UCSD-AML1 (cell line): ENCODE data around the gene COL20A1.

Source experiments
- DNase-seq: peaks from one replicate; lab custom pipeline; 2025; ENCODE audit not compliant: unreplicated experiment; lab: John Stamatoyannopoulos, UW

The COL20A1 gene

DNA sequence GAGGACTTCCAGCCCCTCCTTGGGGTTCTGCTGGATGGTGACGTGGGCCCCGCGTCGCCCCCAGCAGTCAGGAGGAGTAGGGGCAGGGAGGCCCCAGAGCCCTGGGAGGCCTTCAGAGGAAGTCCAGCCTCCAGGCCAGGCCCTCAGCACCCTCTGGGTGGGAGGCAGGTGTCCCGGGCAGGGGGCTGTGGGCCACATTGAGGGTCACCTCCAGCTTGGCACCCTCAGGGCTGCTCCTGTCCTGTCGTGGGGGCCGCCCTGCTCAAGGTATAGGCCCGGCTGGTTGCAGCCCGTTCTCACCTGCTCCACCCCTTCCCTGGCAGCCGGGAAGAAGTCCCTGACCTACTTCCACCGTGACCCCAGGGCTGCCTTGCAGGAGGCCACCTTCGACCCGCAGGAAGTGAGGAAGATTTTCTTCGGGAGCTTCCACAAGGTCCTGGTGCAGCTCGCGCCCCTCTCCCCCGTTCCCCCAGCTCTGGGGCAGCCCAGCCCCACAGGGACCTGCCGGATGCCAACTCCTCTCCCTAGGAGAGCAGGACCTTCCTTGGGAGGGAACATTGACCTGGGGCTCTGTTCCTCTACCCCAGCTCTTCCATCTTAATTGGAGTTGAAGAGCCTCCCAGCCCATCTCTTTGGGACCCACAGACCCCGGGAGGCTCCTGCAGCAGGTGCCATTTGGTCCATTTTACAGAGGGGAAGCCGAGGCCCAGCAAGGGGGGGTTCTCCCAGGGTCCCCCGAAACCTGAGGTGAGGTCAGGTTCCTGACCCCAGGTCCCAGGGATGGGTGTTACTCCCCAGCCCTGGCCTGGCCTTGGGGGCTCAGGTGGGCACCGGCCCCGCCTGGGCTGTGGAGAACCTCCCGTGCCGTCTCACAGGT lies 26.4 kb downstream of the COL20A1 start:
- no peak for DNase-seq

DNA sequence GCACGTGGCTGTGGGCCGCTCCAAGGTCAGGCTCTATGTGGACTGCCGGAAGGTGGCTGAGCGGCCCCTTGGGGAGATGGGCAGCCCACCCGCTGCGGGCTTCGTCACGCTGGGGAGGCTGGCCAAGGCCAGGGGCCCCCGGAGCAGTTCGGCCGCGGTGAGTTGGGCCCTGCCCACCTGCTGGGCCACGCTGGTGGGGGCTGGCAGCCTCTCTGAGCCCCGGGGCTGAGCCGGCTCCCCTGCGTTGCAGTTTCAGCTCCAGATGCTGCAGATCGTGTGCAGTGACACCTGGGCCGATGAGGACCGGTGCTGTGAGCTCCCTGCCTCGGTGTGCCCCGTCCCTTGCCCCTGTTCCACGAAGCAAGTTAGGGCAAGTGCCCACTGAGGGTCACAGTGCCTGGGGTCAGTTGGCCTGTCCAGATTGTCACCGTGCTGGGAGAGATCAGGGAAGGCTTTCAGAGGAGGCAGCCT lies 27.1 kb downstream of the COL20A1 start:
- no peak for DNase-seq

DNA sequence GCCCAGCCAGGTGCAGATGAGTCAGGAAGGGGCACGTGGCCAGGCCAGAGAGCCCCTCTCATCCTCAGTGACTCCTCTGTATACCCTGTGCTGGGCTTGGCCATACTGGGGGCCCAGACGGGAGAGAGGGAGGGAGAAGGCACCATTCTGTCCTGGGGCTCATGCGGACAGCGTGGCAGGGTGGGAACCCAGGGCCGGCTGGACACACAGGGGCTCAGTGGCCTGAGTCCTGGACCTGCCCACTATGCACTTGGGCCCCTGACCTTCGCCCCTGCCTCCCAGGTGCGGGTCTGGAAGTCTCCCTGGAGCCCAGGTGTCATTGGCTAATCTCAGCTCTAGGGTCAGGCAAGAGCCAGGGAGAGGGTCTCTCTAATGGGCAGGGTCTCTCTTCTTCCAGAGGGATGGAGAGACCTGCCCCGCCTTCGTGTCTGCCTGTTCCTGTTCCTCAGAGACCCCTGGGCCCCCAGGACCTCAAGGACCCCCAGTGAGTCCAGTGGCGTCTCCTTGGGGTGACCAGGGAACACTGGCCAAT lies 27.7 kb downstream of the COL20A1 start:
- DNase-seq, result no peak

DNA sequence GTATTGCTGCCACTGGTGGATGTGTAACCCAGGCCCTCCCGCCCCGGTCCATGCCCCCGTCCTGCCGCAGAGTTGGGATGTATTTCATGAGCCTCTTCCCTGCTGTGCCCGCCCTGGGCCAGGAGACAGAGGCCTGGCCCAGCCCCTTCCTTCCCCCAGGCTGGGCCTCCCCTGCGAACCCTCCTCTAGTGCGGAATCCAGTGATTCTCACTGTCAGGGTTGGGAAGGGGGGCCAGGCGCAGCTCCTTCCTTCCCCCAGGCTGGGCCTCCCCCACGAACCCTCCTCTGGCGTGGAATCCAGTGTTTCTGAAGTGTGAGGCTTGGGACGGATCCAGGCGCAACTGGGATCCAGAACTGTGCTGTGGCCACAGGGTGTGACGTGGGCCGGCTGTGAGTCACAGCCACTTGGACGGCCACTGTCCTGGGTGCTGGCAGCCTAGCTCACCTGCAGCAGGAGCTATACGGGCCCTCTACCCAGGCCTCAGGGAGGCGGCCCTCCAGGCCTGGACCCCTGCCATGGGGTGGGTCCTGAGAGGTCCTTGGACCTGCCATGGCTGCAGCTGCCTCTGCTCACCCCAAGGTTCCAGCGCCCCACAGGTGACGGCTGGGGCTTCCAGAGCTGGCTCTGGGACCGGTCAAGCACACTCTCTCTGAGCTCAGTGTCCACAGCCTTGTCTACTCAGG lies 28.3 kb downstream of the COL20A1 start:
- no peak for DNase-seq

DNA sequence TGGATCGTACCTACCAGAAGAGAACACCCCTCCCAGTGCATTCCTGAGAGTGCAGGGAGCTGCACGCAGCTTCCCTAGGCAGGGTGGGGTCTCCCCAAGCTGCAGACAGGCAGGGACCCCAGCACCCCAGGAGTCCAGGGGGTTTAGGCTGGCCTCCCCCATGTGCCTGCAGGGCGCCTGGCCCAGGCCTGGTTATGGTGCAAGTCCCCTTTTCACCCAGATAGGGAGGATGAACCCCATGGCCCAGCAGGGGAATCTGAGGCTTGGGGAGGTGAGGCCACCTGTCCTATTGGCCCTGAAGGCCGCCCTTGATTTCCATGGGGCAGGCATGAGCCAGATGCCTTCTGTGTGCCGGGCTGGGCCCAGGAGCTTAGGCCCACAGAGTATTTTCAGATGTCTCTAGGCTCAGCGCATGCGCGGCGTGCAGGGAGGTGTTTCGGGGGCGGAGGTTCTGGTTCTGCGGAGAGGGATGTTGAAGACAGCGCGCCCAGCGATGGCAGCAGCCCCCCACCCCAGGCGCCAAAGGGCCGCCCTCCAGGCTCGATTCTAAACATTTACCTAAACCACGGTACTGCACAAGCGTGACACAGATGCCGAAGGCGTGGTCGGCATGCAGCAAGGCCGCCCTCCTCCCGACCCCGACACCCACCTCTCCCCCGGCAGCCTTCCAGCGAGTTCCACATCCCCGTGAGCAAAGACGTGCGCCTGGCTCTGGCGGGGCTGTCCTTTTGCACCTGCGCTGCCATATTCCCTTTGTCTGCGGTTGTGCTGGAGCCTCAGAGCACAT lies 29.4 kb downstream of the COL20A1 start:
- DNase-seq, result no peak

DNA sequence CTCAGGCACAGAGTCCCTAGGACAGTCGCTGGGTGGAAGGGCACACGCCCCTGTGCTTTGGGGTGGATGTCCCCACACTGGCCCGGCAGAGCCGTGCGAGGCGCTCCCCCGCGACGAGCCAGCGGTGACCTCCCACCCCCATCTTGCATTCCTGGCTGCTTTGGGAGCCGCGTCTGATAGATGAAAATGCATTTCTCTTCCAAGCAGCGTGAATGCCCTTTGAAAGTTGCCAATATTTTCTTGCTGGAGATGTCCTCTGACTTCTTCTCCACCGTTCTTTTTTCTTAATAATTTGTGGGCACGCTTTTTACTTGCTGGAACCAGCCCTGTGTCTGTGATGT lies 29.9 kb downstream of the COL20A1 start:
- no peak for DNase-seq

DNA sequence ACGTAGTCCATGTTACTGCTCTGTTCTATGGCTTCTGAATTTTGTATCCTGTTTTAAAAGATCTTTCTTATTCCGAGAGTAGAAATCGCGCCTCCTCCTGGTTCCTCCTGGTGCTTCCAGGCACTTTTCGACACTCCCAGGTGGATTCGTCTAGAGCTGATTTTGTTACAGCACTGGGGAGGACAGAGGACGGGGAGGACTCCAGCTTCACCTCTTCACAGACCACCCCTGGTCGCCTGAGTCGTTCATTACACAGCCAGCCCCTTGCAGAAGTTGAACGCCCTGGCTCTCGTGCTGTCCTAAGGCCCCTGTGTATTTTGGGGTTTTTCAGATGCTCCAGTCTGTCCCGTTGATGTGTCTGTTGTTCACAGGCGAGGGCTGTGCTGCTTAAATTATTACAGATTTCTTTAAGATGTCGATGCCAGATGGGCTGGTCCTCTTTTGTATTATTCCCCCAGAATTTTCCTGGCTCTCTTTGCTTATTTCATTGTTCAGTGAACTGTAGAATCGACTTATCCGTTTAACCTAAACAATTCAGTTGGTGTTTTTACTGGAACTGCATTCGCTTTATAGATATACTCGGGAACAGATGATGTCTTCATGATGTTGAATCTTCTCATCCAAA lies 30.5 kb downstream of the COL20A1 start:
- no peak for DNase-seq

DNA sequence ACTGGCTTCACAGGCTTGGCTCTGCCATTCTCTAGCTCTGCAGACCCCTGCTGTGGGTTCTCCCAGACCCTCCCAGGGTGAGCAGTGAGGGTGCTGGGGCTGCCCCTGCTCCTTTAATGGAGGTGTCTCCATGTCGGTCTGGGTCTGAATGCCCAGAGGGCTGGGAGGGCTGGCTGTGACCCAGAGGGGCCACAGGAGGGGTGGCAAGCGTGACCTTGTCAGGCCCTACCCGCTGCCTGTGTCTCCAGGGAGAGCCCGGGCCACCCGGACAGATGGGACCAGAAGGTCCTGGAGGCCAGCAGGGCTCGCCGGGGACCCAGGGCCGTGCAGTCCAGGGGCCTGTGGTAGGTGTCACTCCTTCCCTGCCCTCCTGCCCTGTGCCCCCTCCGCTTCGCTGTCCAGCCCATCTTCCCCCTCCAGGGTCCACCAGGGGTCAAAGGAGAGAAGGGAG lies 32.1 kb downstream of the COL20A1 start:
- DNase-seq, result no peak

DNA sequence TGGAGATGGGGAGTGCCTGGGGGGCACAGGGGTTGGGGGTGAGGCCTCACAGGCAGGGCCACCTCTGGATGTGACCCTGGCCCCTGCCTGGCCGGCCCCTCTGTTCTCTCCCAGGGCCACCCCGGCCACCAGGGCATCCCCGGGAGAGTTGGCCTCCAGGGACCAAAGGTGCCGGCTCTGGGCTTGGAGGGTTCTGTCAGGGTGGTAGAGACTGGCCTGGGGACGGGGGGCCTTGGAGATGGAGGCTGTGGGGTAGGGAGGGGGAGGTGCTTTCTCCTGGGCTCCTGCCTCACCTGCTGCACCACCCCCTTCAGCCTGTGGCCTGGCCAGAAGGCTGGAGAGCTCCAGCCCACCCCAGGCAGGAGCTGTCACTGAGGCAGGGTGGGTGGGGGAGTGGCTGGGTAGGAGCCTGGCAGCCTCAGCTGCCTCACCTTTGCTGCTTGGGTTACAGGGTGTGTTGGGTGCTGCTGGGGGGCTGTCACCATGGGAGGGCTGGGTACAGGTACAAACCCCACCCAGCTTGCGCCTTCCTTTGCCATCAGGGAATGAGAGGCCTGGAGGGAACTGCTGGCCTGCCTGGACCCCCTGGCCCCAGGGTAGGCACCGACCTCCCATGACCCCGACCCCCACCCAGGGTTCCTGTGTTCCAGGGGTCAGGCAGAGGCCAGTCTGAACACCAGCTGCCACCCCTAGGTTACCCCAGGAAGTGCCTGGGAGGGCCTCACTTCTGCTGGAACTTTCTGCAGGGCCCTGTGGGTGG lies 32.7 kb downstream of the COL20A1 start:
- DNase-seq, result no peak

DNA sequence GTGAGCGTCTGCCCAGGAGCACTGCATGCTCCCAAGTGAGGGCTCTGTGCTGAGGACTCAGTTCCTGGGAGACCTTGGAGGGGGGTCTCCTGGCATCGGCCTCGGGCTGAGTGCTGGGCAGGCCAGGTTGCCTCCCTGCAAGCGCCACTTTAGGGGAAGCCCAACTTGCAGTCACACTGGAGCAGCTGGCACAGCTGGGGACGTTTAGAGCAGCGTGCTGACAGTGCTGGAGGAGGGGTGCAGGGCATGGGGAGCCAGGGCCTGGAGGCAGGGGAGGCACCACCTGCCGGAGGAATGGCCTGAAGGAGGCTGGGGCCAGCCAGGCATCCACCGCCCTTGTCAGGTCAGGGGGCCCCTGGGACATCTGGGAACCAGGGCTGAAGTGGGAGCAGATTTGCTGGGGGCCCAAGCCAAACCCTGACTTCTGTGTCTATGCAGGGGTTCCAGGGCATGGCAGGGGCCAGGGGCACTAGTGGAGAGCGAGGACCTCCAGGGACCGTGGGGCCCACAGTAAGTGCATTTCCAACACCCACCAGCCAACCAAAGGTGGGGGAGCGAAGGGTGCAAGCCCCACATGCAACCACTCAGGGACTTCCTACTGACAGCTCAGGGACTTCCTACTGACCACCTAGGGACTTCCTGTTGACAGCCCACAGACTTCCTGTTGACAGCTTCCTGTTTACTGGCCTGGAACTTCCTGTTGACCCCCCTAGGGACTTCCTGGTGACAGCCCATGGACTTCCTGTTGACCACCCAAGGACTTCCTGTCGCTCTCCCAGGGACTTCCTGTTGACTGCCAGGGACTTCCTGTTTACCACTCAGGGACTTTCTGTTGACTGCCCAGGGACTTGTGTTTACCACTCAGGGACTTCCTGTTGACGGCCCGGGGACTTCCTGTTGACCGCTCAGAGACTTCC lies 33.6 kb downstream of the COL20A1 start:
- DNase-seq, result no peak

DNA sequence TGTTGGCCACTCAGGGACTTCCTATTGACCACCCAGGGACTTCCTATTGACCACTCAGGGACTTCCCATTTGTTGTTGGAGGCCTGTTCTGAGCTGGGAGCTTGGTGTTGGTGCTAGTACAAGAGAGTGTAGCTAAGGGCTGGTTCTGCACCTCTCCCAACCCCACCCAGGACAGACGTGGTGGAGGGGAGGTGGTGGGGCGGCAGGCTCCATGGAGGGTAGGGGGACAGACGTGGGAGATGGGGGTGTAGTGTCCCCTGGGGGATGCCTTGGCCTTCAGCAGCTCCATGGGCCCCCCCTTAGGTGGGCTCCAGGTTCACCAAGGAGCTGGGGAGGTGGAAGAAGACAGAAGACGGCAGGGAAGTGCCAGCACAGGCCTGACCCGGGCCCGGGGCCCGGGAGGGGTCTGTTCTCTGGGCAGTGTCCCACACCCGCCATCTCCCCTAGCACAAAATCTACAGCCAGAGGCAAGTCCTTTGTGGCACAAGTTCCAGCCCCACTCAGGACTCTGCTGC lies 34.3 kb downstream of the COL20A1 start:
- DNase-seq, result peak; percentile 48

DNA sequence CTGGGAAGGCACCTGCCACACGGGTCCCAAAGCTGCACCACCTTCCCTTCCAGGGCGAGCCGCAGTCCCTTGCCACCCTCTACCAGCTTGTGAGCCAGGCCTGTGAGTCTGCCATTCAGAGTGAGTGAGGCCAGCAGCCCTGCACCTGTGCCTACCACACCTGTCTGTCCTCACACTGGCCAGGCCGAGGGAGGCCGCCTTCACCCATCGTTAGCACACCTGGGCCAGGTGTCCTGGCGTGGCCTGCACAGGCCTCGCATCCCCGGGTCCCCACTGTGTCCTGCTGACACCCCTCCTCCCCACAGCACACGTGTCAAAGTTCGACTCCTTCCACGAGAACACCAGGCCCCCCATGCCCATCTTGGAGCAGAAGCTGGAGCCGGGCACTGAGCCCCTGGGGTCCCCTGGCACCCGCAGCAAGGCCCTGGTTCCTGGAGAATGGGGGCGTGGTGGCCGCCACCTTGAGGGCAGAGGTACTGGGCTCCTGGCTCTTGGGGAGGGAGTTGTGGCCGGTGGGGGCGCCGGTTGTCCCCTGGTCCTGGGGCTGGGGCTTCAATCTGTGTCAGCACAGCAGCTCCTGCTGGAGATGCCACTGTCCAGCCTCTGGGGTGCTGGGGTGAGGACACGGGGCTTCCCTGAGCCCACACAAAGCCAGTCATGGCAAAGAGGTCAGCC lies 35.2 kb downstream of the COL20A1 start:
- no peak for DNase-seq

DNA sequence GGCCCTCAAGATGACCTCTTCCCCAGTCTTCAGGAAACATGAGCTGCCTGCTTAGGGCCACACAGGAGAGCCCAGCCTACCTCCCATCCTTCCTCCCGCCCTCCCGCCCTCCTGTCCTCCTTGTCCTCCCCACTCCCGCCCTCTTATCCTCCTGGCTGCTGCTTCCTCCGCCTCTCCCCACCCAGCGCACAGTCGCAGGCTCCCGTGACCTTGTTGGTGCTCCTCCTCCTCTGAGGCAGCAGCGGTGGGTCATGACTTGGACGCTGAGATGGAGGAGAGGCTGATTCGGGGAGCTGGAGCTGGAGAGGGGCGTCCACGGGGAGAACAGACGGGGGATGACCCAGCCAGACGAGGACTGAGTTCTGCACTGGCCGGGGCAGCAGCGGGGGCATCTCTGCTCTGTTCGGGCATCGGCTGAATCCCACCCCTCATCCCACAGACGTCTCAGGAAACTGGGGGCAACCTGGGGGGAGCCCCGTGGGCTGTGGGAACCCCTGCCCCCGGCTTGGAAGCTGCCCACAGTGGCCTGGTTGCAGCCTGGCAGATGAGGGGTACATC lies 35.8 kb downstream of the COL20A1 start:
- no peak for DNase-seq

DNA sequence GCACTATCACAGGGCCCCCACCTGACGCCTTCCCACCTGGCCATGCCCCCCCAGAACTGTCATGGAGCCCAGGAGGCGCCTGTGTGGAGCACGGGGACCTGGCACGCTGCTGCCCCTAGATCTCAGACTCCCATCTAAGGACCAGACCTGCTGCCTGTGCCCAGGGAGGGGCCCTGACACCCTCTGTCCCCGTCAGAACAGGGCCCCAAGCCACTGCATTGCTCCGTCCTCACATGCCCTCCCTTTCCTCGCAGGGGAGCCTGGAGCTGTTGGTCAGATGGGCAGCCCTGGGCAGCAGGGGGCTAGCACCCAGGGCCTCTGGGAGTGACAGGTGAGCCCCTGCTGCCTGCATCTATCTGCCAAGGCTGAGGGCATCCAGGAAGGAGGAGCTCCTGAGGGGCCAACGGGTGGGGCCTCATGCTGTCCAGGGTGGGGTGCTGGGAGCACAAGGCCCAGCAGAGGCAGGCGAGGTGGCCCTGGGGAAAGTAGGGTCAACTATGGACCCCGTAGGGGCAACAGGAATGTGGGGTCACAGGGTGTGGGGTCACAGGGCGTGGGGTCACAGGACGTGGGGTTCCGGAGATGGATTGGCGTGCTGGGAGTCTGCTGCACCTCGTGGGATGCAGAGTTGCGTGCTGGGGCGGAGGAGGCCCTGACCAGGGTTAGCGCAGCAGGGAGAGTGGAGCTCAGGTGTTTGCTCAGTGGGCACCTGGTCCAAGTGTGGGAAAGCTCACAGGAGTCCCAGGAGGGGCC lies 36.5 kb downstream of the COL20A1 start:
- no peak for DNase-seq

DNA sequence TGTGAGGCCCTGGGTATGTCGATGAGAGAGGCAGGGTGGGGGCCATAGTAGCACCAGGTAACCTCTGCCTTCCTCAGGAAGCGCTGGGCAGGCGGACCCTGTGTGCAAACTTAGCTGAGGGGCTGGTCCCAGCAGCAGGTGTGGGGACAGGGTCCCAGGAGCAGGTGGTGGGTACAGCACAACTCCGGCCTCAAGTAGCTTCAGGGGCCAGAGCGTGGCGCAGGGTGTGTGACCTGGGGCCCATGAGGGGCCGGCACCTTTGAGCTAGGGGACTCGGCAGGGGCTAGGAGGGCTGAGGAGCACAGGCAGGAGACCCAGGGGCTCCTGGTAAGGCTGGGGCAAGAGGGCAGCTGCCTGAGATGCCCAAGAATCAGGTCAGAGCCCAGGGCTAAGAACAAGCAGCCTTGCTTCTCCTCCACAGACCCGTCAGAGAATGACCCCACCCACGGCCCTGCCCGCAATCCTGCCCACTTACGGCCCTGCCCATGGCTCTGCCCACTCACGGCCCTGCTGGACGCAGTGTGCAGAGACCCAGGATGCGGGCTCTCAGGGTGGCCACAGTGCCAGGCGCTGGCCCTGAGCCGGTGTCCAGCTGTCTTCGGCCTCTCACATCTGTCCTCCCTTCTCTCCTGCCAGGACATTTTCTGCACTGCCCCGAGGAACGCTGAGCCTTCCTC lies 37.2 kb downstream of the COL20A1 start:
- DNase-seq, result no peak

DNA sequence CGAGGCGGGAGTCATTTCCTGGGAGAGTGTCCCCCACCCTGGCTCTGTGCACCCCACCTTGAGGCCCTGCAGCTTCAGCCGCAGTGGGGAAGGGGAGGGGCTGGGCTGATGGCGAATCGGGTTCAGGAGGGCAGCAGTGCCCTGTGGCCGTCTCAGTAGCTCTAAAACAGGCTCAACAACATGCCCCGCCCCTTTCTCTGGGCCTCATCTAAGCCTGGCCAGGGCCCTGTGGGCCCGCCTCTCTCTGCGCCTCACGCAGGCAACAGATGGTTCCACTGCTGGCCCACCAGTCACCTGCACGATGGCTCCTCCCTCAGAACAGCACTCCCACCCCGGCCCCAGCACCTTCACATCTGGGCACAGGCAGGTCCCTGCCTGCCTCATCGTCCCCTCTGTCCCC lies 38.0 kb downstream of the COL20A1 start:
- DNase-seq, result no peak
